OCI-LY1 (cell line): ENCODE data around the gene FMN1.

Source experiments
- H2AFZ ChIP-seq: fragments of 200-600 bp; sonication (generic), shearing (Covaris generic); 2 replicates; pipeline ENCODE4 v1.6.0; 2014; ENCODE audit warnings: antibody characterized with exemption, mild to moderate bottlenecking, low read length
- H3F3A ChIP-seq: fragments of 200-600 bp; sonication (generic), shearing (Covaris generic); 2 replicates; pipeline ENCODE4 v1.6.0; 2014; ENCODE audit warnings: mild to moderate bottlenecking, antibody characterized with exemption, low read length, moderate library complexity; ENCODE audit not compliant: insufficient read depth
- H3K27ac ChIP-seq: fragments of 200-600 bp; sonication (generic); 2 replicates; pipeline ENCODE4 v1.5.1; 2014; ENCODE audit warnings: low read length, mixed run types, mild to moderate bottlenecking, low read depth; ENCODE audit not compliant: poor library complexity, severe bottlenecking
- H3K27me3 ChIP-seq: fragments of 200-600 bp; sonication (generic); 2 replicates; pipeline ENCODE4 v1.6.0; 2014; ENCODE audit warnings: antibody characterized with exemption, mild to moderate bottlenecking, low read length, moderate library complexity; ENCODE audit not compliant: insufficient read depth
- H3K36me3 ChIP-seq: fragments of 200-600 bp; sonication (generic); 2 replicates; pipeline ENCODE4 v1.6.1; 2014; ENCODE audit warnings: mild to moderate bottlenecking, antibody characterized with exemption, low read length, moderate library complexity, mixed read lengths; ENCODE audit not compliant: insufficient read depth
- H3K4me1 ChIP-seq: fragments of 200-600 bp; sonication (generic); 2 replicates; pipeline ENCODE4 v1.5.1; 2014; ENCODE audit warnings: mild to moderate bottlenecking, low read length, moderate library complexity; ENCODE audit not compliant: insufficient read depth, severe bottlenecking
- H3K4me2 ChIP-seq: fragments of 200-600 bp; sonication (generic), shearing (Covaris generic); 2 replicates; pipeline ENCODE4 v1.6.1; 2014; ENCODE audit warnings: low read length
- H3K4me3 ChIP-seq: fragments of 200-600 bp; sonication (generic); 2 replicates; pipeline ENCODE4 v1.5.1; 2014; ENCODE audit warnings: low read length, low read depth, mild to moderate bottlenecking, mixed read lengths; ENCODE audit not compliant: poor library complexity, severe bottlenecking
- H3K79me2 ChIP-seq: fragments of 200-600 bp; shearing (Covaris generic); 2 replicates; pipeline ENCODE4 v1.6.1; 2016; ENCODE audit warnings: mixed run types, low read length, mixed read lengths; ENCODE audit not compliant: insufficient read depth
- H3K9ac ChIP-seq: fragments of 200-600 bp; sonication (generic), shearing (Covaris generic); 2 replicates; pipeline ENCODE4 v1.6.1; 2014; ENCODE audit warnings: mild to moderate bottlenecking, low read length, mixed read lengths
- H3K9me2 ChIP-seq: fragments of 200-600 bp; sonication (generic), shearing (Covaris generic); 2 replicates; pipeline ENCODE4 v1.6.1; 2014; ENCODE audit warnings: low read depth, mild to moderate bottlenecking, low read length, mixed read lengths
- H3K9me3 ChIP-seq: fragments of 200-600 bp; shearing (Covaris generic); 2 replicates; pipeline ENCODE4 v1.6.1; 2014; ENCODE audit warnings: low read length, mixed read lengths
- H4K20me1 ChIP-seq: fragments of 200-600 bp; sonication (generic), shearing (Covaris generic); 2 replicates; pipeline ENCODE4 v1.6.0; 2016; ENCODE audit warnings: mild to moderate bottlenecking, low read length; ENCODE audit not compliant: insufficient read depth
- CTCF ChIP-seq: fragments of 200-600 bp; sonication (generic), shearing (Covaris generic); IDR thresholded peaks from 2 replicates; pipeline ENCODE4 v1.5.1; 2017; ENCODE audit warnings: mild to moderate bottlenecking, antibody characterized with exemption, low read length, moderate library complexity, mixed read lengths
- EZH2 ChIP-seq: fragments of 200-600 bp; sonication (generic), shearing (Covaris generic); IDR thresholded peaks from 2 replicates; pipeline ENCODE4 v1.8.0; 2017; ENCODE audit warnings: borderline replicate concordance, mixed run types, mild to moderate bottlenecking, antibody characterized with exemption, low read length, moderate library complexity, mixed read lengths

Gene FMN1

GRCh38 chr15:32861761-32862160 lies 332.8 kb downstream of the FMN1 start:
- no peak for TF ChIP-seq EZH2
- TF ChIP-seq CTCF: no peak
- no peaks in the 10 kb centered on the region for H3K9me2 ChIP-seq
- H3K9me3 ChIP-seq: no peaks in the 10 kb centered on the region
- H4K20me1 ChIP-seq: no peaks in the 10 kb centered on the region
- no peaks in the 10 kb centered on the region for H3F3A ChIP-seq
- H3K36me3 ChIP-seq: no peaks in the 10 kb centered on the region
- no peak overlapping the region for H3K27ac ChIP-seq
- no peak overlapping the region for H3K4me2 ChIP-seq
- no peak overlapping the region for H3K9ac ChIP-seq
- no peak overlapping the region for H3K4me3 ChIP-seq
- no peaks in the 10 kb centered on the region for H3K79me2 ChIP-seq
- H3K27me3 ChIP-seq: peaks cover 5% of the 10 kb centered on the region; the same call in 1 of the 2 replicates
- no peaks in the 10 kb centered on the region for H3K4me1 ChIP-seq
- no peak overlapping the region for H2AFZ ChIP-seq

DNA sequence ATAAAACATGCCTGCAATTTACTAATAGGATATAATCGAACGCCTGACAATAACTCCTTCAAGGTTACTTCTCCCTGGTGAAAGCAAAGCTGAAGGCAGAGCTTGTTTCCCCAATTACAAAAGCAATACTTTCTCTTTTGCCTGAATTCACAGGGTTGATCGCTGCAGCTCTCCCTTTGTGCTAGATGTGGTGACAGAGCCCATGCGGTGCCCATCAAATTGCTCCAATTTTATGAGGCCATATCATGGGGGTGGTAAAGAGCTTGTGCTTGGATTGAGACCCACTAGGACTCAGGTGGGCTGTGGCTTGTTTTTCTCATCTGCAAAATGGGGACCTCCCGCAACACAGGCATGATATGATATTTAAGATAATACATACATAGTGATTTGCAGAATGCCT lies 333.3 kb downstream of the FMN1 start:
- Histone ChIP-seq H3K79me2 (no peaks in the 10 kb centered on the region), H3K9me3 (no peaks in the 10 kb centered on the region), H3K4me2 (no peak overlapping the region), H3K36me3 (no peaks in the 10 kb centered on the region), H4K20me1 (no peaks in the 10 kb centered on the region), H3K27me3 (peaks cover 5% of the 10 kb centered on the region; the same call in 1 of the 2 replicates), H3K4me1 (no peaks in the 10 kb centered on the region), H3K4me3 (no peak overlapping the region), H3K9me2 (no peaks in the 10 kb centered on the region), H3F3A (no peaks in the 10 kb centered on the region), H3K27ac (no peak overlapping the region), H3K9ac (no peak overlapping the region), H2AFZ (no peak overlapping the region)
- TF ChIP-seq CTCF (no peak), EZH2 (no peak)

GRCh38 chr15:32859996-32860395 lies 334.5 kb downstream of the FMN1 start:
- Histone ChIP-seq H3K9me3 (no peaks in the 10 kb centered on the region), H4K20me1 (no peaks in the 10 kb centered on the region), H3K4me2 (no peak overlapping the region), H3K4me3 (no peak overlapping the region), H3K27me3 (peaks cover 5% of the 10 kb centered on the region; the same call in 1 of the 2 replicates), H3F3A (no peaks in the 10 kb centered on the region), H2AFZ (no peak overlapping the region), H3K9ac (no peak overlapping the region), H3K36me3 (no peaks in the 10 kb centered on the region), H3K27ac (no peak overlapping the region), H3K79me2 (no peaks in the 10 kb centered on the region), H3K4me1 (no peaks in the 10 kb centered on the region), H3K9me2 (no peaks in the 10 kb centered on the region)
- no peak for TF ChIP-seq EZH2

DNA sequence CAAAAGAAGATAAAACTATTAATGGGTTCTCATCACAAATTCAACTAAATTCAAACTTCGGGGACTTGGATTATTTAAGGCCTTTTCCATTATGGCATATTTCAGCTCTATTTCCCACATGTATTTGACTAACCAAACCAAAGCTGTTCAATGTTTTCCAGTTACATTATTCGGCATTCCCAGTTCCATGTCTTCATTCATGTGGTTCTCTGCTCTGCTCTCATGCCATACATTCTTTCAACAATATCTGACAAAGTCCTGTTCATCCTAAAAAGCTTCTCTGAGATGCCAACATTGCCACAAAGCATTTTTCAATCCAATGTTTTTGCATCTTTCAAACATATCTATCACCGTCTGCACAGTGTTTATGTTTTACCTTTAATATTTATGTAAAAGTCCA lies 335.3 kb downstream of the FMN1 start:
- Histone ChIP-seq H3K36me3 (no peaks in the 10 kb centered on the region), H3K9me2 (no peaks in the 10 kb centered on the region), H3K79me2 (no peaks in the 10 kb centered on the region), H4K20me1 (no peaks in the 10 kb centered on the region), H3K4me2 (no peak overlapping the region), H3K4me3 (no peak overlapping the region), H3K27ac (no peak overlapping the region), H3K4me1 (no peaks in the 10 kb centered on the region), H3F3A (no peaks in the 10 kb centered on the region), H3K9me3 (no peaks in the 10 kb centered on the region), H3K27me3 (peaks cover 5% of the 10 kb centered on the region; the same call in 1 of the 2 replicates), H2AFZ (no peak overlapping the region), H3K9ac (no peak overlapping the region)
- TF ChIP-seq EZH2 (no peak), CTCF (no peak)
